A673 (cell line): ENCODE results near the gene TENT5C. TPM values are rescaled to one million over a fixed set of nuclear protein-coding genes. Genes with fewer than 3 reads are reported as not detected.

Experiments
- BruUV-seq: library from RNA; stranded (reverse); fragments of 400-500 nt; replicated peaks from 2 replicates; lab custom pipeline; 2021; lab: Mats Ljungman, UMichigan
- CTCF ChIA-PET: fragments of 300-600 bp; sonication (Branson Sonifier 250); formaldehyde crosslinking; loops from one replicate; lab custom pipeline; 2022; ENCODE audit warnings: antibody characterized with exemption; lab: Charles Lee
- POLR2A ChIA-PET: fragments of 300-600 bp; sonication (Branson Sonifier 250); formaldehyde crosslinking; loops from one replicate; lab custom pipeline; 2022; ENCODE audit warnings: antibody characterized with exemption; ENCODE audit not compliant: low non-redundant PET; lab: Charles Lee
- DNase-seq: peaks from one replicate; pipeline ENCODE4 v3.0.0-alpha.2; 2015; ENCODE audit warnings: low spot score
- H3K27ac ChIP-seq: fragments of 200-600 bp; sonication (generic); 2 replicates; pipeline ENCODE4 v1.5.1; 2016; ENCODE audit warnings: mixed run types, low read depth, mild to moderate bottlenecking, mixed read lengths, antibody characterized with exemption, low read length; ENCODE audit not compliant: poor library complexity, severe bottlenecking
- H3K27me3 ChIP-seq: fragments of 200-600 bp; sonication (generic); replicated peaks from 2 replicates; pipeline ENCODE4 v1.6.1; 2017; ENCODE audit warnings: mixed run types, low read depth, mild to moderate bottlenecking, mixed read lengths, antibody characterized with exemption, low read length; ENCODE audit not compliant: insufficient read depth, poor library complexity
- H3K36me3 ChIP-seq: fragments of 200-600 bp; sonication (generic); 2 replicates; pipeline ENCODE4 v1.6.1; 2016; ENCODE audit warnings: mixed run types, mild to moderate bottlenecking, mixed read lengths, antibody characterized with exemption, low read length; ENCODE audit not compliant: insufficient read depth, poor library complexity, severe bottlenecking
- H3K4me1 ChIP-seq: fragments of 200-600 bp; sonication (generic); 2 replicates; pipeline ENCODE4 v1.6.1; 2017; ENCODE audit warnings: mixed run types, mild to moderate bottlenecking, mixed read lengths, antibody characterized with exemption, low read length; ENCODE audit not compliant: insufficient read depth, poor library complexity, severe bottlenecking
- H3K4me3 ChIP-seq: fragments of 200-600 bp; sonication (generic); 2 replicates; pipeline ENCODE4 v1.5.1; 2016; ENCODE audit warnings: low read depth, mixed run types, mild to moderate bottlenecking, mixed read lengths, low read length; ENCODE audit not compliant: poor library complexity, severe bottlenecking
- H3K9me3 ChIP-seq: fragments of 200-600 bp; sonication (generic); 2 replicates; pipeline ENCODE4 v1.6.1; 2016; ENCODE audit warnings: mixed run types, low read depth, mild to moderate bottlenecking, mixed read lengths, antibody characterized with exemption, low read length; ENCODE audit not compliant: poor library complexity, severe bottlenecking
- EZH2 ChIP-seq: fragments of 200-600 bp; sonication (generic); IDR thresholded peaks from 2 replicates; pipeline ENCODE4 v1.6.1; 2017; ENCODE audit warnings: borderline replicate concordance, low read depth, mild to moderate bottlenecking, mixed read lengths, antibody characterized with exemption, low read length; ENCODE audit not compliant: poor library complexity, severe bottlenecking
- intact Hi-C: fragments of 100-400 bp; cut with micrococcal nuclease; formaldehyde crosslinking; loops from one replicate; pipeline ENCODE4 v1.10.0; 2022; ENCODE audit not compliant: unreplicated experiment
- total RNA-seq: library from RNA; stranded (reverse); gene quantifications from 2 replicates; pipeline ENCODE4 v1.2.3, GENCODE V29; 2021
- TF ChIP-seq, protein P1 (sequence below): fragments of 300-800, 200-600 bp; sonication (generic); conservative IDR thresholded peaks from 2 replicates; pipeline ENCODE4 v1.5.1; 2017; ENCODE audit warnings: low read depth, mild to moderate bottlenecking, antibody characterized with exemption, low read length, moderate library complexity, mixed read lengths

The TENT5C gene
- total RNA-seq, 1 experiment from 2014 or later = 1.1 TPM

DNA sequence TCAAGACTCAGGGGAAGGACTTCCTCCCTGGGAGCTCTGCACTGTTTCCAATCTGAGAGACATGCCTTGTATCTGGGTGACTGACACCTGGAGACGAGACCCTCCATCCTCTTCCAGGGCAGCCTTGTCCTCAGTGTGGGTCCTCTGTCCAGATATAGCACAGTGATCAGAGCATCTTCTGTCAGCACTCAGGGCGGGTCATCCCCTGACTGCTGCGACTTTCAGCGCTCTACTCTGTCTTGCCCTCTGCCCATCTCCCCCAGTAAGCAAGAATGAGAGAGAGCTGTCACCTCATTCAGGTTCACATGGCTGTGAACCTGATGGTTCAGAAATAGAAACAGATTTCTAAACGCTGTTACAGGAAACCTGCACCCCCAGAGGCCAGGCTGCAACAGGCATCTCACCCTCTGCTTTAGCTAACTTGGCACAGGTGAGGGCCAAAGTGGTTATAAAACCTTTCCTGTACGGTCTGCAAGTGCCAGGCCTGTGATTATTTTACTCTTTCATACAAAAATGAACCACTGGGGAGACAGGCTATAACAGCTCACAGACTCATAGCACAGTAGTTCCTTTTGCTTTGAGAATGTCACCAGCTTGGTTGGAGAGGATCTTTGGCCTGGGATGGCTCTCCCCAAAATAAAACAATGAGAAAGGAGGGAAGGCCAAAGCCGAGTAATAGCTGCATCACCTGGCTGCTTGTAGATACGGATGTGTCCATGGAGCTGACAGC is 11.4 kb upstream of the TENT5C start:
- intact Hi-C loops = no loop called here
- H3K27me3 ChIP-seq = no peaks in the 10 kb centered on the region
- H3K36me3 ChIP-seq = no peaks in the 10 kb centered on the region
- H3K27ac ChIP-seq = no peak overlapping the region
- no peak overlapping the region for H3K4me3 ChIP-seq
- TF ChIP-seq EZH2 = no peak
- TF ChIP-seq, protein P1, sequence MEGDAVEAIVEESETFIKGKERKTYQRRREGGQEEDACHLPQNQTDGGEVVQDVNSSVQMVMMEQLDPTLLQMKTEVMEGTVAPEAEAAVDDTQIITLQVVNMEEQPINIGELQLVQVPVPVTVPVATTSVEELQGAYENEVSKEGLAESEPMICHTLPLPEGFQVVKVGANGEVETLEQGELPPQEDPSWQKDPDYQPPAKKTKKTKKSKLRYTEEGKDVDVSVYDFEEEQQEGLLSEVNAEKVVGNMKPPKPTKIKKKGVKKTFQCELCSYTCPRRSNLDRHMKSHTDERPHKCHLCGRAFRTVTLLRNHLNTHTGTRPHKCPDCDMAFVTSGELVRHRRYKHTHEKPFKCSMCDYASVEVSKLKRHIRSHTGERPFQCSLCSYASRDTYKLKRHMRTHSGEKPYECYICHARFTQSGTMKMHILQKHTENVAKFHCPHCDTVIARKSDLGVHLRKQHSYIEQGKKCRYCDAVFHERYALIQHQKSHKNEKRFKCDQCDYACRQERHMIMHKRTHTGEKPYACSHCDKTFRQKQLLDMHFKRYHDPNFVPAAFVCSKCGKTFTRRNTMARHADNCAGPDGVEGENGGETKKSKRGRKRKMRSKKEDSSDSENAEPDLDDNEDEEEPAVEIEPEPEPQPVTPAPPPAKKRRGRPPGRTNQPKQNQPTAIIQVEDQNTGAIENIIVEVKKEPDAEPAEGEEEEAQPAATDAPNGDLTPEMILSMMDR = no peak
- BruUV-seq = no TSS peak
- no peaks in the 10 kb centered on the region for H3K9me3 ChIP-seq
- H3K4me1 ChIP-seq = no peaks in the 10 kb centered on the region
- POLR2A ChIA-PET = no interaction called here
- no peak for DNase-seq
- CTCF ChIA-PET = no interaction called here

DNA sequence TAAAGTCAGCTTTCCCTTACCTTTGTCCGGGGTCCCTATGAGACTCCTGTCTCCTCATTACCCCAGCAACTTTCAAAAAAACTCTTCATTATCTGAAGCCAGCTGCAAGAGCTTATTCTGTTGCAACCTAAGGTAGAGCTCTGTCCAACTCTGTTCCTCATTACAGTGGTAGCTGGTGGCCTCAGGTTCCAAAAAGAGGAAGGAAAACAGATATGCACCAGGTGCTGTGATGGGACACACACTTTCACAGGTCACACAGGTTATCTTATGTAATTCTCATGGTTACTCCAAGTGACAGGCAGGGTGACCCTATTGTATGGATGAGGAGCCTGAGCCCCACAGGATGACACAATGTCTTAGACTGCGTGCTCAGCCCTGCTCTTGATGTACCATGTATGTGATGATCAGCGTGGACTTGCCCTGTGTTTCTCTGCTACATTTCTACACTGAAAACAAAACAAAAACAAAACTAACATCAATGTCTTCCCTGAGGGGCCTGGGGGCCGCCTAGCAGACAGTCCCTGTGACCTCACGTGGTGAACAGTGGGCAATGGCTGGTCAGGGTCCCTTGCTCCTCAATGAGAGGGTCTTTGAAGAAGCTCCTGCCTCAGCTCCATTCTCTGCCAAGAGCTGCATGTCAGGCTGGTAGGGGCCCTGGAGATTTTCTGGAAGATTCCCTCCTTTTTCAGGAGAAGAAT is 9.7 kb upstream of the TENT5C start:
- H3K4me1 ChIP-seq = no peaks in the 10 kb centered on the region
- no peak overlapping the region for H3K4me3 ChIP-seq
- no peaks in the 10 kb centered on the region for H3K27me3 ChIP-seq
- no peak for TF ChIP-seq EZH2
- TF ChIP-seq, protein P1 = no peak
- BruUV-seq = no TSS peak
- no peak overlapping the region for H3K27ac ChIP-seq
- H3K9me3 ChIP-seq = no peaks in the 10 kb centered on the region
- POLR2A ChIA-PET = no interaction called here
- CTCF ChIA-PET = no interaction called here
- no peak for DNase-seq
- H3K36me3 ChIP-seq = no peaks in the 10 kb centered on the region
- intact Hi-C loops = no loop called here

DNA sequence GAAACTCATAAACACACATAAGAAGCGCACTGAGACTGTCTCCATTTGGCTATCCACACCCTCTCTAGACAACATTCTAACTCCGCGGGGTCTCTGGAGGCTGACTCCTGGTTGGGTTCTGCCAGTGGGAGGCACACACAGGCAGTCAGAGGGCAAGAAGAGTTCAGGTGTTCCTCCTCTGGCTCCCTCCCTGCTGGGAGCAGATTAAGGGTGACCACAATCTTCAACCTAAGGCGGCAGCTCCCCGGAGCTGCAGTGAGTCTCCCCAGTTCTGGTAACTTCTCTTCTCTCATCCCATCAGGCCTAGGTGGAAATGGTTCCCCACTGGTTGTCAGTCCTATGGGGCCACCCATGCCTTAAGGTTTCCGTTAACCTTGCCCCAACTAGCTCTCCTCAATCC is 7.4 kb upstream of the TENT5C start:
- Histone ChIP-seq H3K4me1 (no peaks in the 10 kb centered on the region), H3K4me3 (no peak overlapping the region), H3K27ac (no peak overlapping the region), H3K36me3 (no peaks in the 10 kb centered on the region), H3K27me3 (no peaks in the 10 kb centered on the region), H3K9me3 (no peaks in the 10 kb centered on the region)
- ChIA-PET POLR2A (no interaction called here), CTCF (no interaction called here)
- intact Hi-C loops = no loop called here
- no peak for DNase-seq
- TF ChIP-seq, protein P1 = no peak
- TF ChIP-seq EZH2 = no peak
- no TSS peak for BruUV-seq
